ENCODE results near the gene MAMDC4.

The MAMDC4 gene

DNA sequence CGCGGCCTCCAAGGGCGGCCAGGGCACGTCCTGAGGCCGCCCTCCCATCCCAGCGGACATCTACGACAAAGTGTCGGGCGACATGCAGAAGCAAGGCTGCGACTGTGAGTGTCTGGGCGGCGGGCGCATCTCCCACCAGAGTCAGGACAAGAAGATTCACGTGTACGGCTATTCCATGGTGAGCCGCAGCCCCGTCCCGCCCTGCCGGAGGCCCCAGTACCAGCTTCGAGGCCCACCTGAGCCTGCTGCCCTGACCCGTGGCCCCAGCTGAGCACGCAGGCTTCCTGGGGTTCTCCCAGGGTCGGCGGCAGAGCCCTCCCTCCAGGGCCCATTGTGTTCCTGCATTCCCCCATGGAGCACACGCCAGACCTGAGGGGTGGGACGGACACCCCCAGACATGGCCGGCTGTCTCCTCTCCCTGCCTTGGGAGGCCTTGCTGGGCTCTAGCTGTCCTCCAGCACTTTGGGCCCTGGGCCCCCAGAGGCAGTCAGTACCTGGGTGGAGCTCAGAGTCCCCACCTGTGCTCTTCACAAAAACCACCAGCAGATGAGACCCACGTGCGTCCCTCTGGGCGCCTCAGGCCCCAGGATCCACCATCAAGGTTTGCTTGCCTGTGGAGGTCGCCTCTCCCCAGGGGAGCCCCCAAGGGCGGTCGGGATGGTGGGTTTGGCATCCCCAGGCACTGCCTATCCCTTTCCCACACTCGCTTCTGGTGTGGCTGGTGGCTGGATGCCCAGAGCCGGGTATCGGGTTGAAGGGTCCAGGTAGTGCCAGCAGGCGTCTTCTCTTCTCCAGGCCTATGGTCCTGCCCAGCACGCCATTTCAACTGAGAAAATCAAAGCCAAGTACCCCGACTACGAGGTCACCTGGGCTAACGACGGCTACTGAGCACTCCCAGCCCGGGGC is 1.9 kb upstream of the MAMDC4 start:
- DNase-seq (ENCODE audit: low read depth) = no peak

DNA sequence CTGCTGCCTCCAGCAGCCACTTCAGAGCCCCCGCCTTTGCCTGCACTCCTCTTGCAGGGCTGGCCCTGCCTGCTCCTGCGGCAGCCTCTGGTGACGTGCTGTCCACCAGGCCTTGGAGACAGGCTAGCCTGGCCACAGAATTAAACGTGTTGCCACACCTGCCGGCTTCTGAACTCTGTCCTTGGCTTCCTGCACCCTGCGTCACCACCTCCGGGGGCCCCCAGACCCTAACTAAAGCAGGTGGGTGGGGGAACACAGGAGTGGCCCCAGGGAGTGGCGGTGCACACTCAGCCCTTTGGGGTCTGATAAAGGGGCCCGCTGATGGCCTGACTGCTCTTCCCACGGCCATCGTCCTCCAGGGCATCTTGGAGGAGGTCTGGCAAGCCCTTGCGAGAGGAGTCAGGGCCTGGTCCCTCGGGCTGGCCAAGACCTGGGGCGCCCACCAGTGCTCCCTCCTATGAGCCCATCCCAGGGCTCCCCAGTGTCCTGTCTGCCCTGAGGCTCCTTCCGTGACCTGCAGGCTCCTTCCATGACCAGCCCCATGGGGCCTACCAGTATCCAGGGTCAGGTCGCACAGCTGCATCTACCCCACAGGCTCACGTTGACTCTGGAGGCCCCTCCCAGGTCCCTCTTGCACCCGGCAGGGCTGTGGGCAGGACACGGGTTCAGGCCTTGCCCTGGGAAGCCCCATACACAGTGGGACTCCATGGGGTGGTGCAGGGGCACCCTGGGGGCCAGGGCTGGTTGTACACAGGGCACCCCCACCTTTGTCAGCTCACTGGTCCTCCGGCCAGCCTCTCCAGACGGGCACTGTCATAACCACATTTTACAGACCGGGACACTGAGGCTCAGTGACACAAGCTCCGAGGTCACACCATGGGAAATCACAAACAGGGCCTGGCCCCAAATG is 1.0 kb upstream of the MAMDC4 start:
- DNase-seq (ENCODE audit: low read depth) = no peak

DNA sequence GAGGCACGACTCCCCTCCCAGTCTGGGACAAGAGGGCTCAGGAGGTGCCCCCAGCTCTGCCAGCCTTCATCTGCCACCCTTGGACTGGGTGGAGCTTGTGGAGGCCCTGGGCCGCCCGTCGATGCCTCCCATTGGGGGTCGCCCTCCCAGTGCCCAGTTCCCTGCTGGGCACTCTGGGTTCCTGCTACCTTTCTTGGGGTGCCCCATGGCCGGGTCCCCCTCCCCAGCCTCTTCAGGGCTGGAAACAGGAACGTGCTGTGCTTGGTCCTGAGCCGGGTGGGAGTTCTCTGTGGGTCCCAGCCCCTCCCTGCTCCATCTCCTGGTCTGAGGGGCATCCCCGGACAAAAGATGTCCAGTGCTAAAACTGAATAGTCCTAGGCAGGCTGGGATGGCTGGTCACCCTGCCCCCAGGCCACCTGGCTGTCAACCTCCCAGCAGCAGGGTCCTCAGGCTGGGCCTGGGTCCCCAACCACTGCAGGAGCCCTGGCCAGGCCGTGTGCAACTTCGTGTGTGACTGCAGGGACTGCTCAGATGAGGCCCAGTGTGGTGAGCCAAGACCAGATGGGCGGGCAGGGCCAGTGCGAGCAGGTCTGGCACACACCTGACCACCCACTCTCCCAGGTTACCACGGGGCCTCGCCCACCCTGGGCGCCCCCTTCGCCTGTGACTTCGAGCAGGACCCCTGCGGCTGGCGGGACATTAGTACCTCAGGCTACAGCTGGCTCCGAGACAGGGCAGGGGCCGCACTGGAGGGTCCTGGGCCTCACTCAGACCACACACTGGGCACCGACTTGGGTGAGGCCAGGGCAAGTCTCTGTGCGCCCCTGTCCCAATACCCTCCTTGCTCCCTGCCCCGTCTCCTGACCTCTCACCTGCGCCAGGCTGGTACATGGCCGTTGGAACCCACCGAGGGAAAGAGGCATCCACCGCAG is 784 bp downstream of the MAMDC4 start:
- DNase-seq (ENCODE audit: low read depth) = no peak

DNA sequence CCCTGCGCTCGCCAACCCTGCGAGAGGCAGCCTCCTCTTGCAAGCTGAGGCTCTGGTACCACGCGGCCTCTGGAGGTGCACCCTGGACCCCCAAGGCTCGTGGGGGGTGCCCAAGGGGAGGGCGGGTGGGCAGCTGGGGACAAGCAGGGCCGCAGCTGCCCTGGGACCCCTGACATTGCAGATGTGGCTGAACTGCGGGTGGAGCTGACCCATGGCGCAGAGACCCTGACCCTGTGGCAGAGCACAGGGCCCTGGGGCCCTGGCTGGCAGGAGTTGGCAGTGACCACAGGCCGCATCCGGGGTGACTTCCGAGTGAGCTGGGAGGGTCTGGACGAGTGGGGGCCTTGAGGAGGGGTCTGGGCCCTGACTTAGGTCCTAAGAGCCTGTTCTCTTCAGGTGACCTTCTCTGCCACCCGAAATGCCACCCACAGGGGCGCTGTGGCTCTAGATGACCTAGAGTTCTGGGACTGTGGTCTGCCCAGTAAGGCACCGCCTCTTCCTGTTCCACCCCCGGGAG is 1.5 kb downstream of the MAMDC4 start:
- no peak for DNase-seq (ENCODE audit: low read depth)

DNA sequence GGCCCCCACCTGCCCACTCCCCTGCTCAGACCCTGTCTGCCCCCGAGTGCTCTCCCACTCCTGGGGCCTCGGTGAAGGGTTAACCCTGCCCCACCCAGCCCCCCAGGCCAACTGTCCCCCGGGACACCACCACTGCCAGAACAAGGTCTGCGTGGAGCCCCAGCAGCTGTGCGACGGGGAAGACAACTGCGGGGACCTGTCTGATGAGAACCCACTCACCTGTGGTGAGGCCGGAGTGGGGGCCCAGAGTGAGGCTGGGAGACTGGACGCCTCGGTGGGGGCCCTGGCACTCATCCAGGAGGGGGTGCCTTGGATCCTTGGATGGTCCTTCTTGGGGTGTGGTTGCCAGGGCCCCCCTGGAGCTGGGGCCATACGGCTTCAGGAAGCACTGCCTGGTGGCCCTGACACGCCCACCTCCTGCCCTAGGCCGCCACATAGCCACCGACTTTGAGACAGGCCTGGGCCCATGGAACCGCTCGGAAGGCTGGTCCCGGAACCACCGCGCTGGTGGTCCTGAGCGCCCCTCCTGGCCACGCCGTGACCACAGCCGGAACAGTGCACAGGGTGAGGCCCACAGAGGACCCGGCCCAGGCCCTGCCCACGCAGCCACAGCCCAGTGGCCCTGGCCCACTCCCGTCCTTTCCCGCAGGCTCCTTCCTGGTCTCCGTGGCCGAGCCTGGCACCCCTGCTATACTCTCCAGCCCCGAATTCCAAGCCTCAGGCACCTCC is 2.1 kb downstream of the MAMDC4 start:
- DNase-seq (ENCODE audit: low read depth) = no peak

DNA sequence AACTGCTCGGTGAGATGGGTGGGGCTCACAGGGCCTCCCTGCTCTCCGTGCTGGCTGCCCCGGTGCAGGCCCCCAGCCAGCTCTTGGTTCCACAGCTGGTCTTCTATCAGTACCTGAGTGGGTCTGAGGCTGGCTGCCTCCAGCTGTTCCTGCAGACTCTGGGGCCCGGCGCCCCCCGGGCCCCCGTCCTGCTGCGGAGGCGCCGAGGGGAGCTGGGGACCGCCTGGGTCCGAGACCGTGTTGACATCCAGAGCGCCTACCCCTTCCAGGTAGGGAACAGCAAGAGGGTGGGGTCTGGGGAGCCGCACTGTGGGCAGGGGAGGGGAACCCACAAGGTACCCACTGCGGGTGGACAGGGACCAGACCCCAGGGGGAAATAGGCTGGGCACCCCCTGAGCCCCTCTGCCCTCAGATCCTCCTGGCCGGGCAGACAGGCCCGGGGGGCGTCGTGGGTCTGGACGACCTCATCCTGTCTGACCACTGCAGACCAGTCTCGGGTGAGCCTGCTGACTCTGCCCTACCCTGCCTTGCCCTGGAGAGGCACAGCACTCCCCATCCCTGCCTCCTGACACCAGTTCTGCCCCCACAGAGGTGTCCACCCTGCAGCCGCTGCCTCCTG is 2.8 kb downstream of the MAMDC4 start:
- no peak for DNase-seq (ENCODE audit: low read depth)

DNA sequence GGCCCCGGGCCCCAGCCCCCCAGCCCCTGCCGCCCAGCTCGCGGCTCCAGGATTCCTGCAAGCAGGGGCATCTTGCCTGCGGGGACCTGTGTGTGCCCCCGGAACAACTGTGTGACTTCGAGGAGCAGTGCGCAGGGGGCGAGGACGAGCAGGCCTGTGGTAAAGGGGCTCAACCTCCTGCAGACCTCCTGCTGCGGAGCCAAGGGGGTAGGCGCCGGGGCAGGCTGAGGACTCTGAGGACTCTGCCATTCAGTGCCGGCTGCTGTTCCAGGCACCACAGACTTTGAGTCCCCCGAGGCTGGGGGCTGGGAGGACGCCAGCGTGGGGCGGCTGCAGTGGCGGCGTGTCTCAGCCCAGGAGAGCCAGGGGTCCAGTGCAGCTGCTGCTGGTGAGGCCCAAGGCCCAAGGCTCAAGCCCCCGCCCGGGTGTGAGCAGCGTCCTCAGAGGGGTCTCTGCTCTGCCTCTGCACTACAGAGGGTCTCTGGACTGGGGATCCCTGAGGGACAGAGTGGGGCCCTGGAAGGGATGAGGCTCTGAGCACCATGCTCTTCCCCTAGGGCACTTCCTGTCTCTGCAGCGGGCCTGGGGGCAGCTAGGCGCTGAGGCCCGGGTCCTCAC is 3.4 kb downstream of the MAMDC4 start:
- DNase-seq (ENCODE audit: low read depth) = no peak

DNA sequence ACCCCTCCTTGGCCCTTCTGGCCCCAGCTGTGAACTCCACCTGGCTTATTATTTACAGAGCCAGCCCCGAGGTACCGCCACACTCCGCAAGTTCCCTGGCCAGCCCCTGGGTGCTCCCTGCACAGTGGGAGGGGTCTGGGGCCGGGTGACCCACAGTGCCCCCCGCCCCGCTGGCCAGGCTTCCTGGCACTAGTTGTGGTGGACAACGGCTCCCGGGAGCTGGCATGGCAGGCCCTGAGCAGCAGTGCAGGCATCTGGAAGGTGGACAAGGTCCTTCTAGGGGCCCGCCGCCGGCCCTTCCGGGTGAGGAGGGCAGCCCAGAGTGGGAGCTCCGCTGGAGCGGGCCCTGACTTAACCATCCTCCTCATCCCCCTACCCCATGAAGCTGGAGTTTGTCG is 3.9 kb downstream of the MAMDC4 start:
- no peak for DNase-seq (ENCODE audit: low read depth)

DNA sequence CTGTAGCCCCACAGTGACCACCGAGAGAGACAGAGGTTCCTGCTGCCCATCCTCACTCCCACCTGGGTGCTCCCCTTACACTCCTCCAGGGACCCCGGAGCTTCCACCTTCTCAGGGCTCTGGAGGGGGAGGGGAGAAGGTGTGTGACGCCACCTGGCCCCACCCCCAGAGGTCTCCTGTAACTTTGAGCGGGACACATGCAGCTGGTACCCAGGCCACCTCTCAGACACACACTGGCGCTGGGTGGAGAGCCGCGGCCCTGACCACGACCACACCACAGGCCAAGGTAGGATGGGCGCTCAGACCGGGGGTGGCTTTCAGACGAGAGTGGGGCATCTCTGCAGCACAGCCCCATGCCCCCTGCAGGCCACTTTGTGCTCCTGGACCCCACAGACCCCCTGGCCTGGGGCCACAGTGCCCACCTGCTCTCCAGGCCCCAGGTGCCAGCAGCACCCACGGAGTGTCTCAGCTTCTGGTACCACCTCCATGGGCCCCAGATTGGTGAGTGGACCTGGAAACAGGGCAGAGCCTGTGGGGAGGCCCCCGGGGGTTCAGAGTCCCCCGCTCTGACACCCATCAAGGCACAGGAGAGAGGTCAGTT is 4.5 kb downstream of the MAMDC4 start:
- DNase-seq (ENCODE audit: low read depth) = no peak

DNA sequence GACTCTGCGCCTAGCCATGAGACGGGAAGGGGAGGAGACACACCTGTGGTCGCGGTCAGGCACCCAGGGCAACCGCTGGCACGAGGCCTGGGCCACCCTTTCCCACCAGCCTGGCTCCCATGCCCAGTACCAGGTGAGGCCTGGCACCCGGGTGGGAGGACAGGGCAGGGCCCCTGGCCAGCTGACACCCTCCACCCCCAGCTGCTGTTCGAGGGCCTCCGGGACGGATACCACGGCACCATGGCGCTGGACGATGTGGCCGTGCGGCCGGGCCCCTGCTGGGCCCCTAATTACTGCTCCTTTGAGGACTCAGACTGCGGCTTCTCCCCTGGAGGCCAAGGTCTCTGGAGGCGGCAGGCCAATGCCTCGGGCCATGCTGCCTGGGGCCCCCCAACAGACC is 5.0 kb downstream of the MAMDC4 start:
- no peak for DNase-seq (ENCODE audit: low read depth)

DNA sequence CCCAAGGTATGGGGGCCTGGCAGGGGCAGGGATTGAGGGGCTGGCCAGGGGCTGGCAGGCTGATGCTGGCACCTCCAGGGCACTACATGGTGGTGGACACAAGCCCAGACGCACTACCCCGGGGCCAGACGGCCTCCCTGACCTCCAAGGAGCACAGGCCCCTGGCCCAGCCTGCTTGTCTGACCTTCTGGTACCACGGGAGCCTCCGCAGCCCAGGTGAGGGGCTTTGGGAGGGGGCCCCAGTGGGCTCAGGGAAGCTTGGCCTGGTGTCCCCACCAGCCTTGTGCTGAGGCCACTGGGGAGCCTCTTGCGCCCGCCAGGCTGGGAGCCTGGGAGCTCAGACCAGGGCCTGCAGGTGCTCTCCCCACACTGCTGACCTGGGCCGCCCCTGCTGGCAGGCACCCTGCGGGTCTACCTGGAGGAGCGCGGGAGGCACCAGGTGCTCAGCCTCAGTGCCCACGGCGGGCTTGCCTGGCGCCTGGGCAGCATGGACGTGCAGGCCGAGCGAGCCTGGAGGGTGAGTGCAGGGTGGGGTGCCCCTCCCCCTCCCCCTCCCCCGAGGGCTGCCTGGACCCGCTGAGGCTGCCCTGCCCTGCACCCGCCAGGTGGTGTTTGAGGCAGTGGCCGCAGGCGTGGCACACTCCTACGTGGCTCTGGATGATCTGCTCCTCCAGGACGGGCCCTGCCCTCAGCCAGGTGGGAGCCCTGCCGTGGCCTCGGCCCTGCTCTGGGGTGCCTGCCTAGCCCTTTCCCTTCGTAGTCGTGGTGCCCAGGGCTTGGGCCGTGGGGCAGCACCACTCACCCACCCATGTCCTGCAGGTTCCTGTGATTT is 5.7 kb downstream of the MAMDC4 start:
- DNase-seq (ENCODE audit: low read depth) = no peak

DNA sequence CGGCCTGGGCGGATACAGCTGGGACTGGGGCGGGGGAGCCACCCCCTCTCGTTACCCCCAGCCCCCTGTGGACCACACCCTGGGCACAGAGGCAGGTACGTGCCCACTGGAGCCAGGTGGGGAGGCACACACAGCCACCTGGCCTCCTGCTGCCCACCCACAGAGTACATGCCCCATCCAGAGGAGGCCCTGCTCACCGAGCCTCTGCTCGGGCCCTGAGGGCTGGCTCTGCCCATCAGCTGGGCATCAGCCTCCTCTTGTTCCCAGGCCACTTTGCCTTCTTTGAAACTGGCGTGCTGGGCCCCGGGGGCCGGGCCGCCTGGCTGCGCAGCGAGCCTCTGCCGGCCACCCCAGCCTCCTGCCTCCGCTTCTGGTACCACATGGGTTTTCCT is 6.3 kb downstream of the MAMDC4 start:
- no peak for DNase-seq (ENCODE audit: low read depth)

DNA sequence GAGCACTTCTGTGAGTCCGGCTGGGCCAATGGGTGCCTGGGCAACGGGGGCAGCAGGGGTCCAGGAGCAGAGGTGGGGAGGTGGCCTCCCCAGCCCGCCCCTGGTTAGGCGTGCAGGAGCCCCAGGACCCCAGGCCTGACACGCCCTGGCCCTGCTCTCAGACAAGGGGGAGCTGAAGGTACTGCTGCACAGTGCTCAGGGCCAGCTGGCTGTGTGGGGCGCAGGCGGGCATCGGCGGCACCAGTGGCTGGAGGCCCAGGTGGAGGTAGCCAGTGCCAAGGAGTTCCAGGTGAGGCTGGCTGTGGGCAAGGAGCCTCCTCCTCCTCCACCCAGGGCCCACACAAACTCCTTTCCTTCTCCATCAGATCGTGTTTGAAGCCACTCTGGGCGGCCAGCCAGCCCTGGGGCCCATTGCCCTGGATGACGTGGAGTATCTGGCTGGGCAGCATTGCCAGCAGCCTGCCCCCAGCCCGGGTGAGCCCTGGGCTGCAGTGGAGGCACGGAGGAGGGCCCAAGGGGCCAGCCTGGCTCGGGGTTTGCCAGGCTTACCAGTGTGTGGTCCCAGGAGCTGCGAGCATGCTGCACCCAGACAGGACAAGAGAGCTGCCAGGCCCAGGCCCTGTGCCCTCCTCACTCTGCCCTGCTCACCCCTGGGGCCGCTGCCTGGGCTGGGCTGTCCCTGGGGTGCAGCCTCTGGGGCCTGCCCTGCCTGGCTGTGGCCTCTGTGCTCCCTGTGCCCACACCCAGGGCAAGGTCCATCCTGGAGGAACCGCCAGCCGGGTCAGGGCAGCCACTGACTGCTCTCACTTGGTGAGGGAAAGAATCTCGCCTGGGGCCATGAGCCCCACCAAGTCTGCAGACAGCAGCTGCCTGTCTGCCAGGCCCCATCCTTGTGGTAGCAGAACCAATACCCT is 7.0 kb downstream of the MAMDC4 start:
- no peak for DNase-seq (ENCODE audit: low read depth)

DNA sequence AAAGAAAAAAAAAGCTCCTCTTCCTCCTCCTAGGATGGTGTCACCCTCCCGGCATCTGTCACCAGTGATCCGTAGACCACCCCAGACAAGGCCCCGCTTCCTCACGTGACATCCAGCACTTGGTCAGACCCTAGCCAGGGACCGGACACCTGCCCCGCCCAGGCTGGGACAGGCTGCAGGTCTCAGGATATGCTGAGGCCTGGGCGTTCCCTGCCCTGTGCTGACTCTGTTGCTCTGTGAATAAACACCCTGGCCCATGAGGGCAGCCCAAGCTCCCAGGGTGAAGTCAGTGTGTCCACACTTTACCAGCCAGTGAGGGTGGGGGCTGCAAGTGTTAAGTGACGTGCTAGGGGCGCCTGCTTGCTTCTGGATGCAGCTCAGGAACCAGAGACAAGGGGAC is 8.4 kb downstream of the MAMDC4 start:
- DNase-seq (ENCODE audit: low read depth) = no peak

DNA sequence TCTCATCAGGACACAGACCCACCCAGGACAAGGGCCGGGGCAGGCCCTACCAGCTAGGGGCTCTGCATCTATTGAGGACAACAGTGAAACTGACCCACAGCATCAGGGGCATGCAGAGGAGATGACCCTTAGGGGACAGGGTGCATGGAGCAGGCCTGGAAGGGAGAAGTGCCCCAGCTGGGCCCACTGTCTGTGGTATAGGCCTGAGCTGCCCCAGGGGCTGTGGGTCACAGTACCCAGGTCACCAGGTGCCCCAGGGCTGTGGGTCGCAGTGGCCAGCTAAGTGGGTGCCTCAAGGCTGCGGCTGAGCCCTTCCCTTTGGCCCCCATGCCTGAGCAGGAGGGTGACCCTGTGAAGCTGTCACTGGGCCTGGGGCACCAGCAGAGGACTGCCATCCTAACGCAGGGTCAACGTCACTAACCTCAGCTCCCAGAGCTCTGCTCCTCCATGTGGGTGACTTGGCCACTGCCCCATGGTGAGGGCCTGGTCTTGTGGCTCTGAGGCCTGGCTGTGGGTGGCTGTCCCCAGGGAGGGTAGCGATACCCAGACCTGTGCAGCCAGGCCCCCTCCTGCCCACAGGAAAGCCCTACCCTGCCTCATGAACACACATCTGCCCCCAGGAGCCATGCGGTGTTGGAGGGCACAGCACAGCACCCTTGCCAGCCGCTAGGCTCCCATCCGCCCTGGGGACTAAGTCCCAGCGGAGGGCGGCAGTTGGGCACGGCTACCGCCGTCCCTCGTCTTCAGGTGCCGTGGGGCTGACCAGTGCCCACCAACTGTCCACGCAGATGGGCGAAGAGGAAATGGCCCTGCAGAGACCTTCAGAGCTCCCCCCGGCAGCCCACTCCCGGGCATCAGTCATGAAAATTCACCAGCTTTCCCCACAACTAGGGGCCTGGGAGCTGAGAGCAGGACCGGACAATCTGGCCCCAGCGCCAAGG is 9.1 kb downstream of the MAMDC4 start:
- DNase-seq (ENCODE audit: low read depth) = no peak

DNA sequence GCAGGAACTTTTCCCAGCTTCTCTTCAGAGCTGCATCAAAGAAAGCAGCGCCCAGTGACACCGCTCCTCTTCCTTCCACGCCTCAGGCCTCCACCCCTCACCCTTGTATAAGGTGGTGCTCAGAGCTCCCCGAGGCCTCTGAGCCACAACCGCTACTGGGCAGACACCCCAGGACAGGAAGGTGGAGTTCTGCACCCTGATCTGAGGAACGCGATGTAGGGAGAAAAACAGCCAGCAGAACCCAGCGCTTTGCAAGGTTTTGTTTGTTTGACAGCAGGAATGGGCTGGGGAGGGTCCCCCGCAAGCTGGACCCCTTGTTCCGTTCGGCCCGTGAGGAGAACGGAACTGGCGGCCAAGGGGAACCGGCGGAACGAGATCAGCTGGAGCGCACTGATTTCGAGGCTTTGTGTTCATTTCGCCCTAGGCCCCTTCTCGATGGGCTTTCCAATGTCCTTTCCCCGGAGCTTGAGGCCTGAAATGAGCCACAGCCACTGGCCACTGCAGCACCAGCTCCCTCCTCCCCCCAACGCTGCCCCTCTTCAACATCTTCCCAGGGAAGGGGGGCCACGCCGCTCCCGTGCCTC is 9.8 kb downstream of the MAMDC4 start:
- DNase-seq (ENCODE audit: low read depth) = no peak

Data from activated T-helper 1 cell treated with Interleukin-2 at 50 U/mL for 16 hours (primary cell).